PC-3 (cell line): ENCODE results near the gene TMEM147. TPM values are rescaled to one million over a fixed set of nuclear protein-coding genes. Genes with fewer than 3 reads are reported as not detected.

ENCODE experiments used
- ATAC-seq: fragments of 200-7000 bp; cut with Tn5 transposase; 2 replicates; pipeline ENCODE4 v1.9.1; 2020; ENCODE audit warnings: mild to moderate bottlenecking, moderate library complexity
- BruUV-seq: library from RNA; stranded (reverse); fragments of 400-500 nt; replicated peaks from 2 replicates; lab custom pipeline; 2021; lab: Mats Ljungman, UMichigan
- CTCF ChIA-PET: fragments of 300-600 bp; sonication (Branson Sonifier 250); formaldehyde crosslinking; loops from one replicate; lab custom pipeline; 2022; ENCODE audit warnings: antibody characterized with exemption; lab: Charles Lee
- POLR2A ChIA-PET: fragments of 300-600 bp; sonication (Branson Sonifier 250); formaldehyde crosslinking; loops from one replicate; lab custom pipeline; 2022; ENCODE audit warnings: antibody characterized with exemption; ENCODE audit not compliant: unreplicated experiment; lab: Charles Lee
- DNase-seq: peaks from one replicate; pipeline ENCODE4 v3.0.0-alpha.2; 2015
- H2AFZ ChIP-seq: fragments of 300-600 bp; sonication (generic); 2 replicates; pipeline ENCODE4 v1.6.0; 2016; ENCODE audit warnings: antibody characterized with exemption, low read length
- H3F3A ChIP-seq: fragments of 300-600 bp; sonication (generic); one replicate; pipeline ENCODE4 v1.6.0; 2017; ENCODE audit warnings: antibody characterized with exemption, low read length, control low read depth, mild to moderate bottlenecking; ENCODE audit not compliant: unreplicated experiment
- H3K27ac ChIP-seq: fragments of 300-600 bp; sonication (generic); 2 replicates; pipeline ENCODE4 v1.5.1; 2016; ENCODE audit warnings: mild to moderate bottlenecking, low read length
- H3K27me3 ChIP-seq: fragments of 300-600 bp; sonication (generic); 2 replicates; pipeline ENCODE4 v1.6.1; 2016; ENCODE audit warnings: low read length, mixed read lengths
- H3K36me3 ChIP-seq: fragments of 300-600 bp; sonication (generic); 2 replicates; pipeline ENCODE4 v1.6.1; 2016; ENCODE audit warnings: low read depth, mixed run types, low read length, mixed read lengths
- H3K4me1 ChIP-seq: fragments of 300-600 bp; sonication (generic); 2 replicates; pipeline ENCODE4 v1.5.1; 2016; ENCODE audit warnings: low read length; ENCODE audit not compliant: insufficient read depth
- H3K4me2 ChIP-seq: fragments of 300-600 bp; sonication (generic); 2 replicates; pipeline ENCODE4 v1.6.0; 2016; ENCODE audit warnings: low read length
- H3K4me3 ChIP-seq: fragments of 300-600 bp; sonication (generic); 2 replicates; pipeline ENCODE4 v1.5.1; 2016; ENCODE audit warnings: mild to moderate bottlenecking, low read length, mixed read lengths
- H3K79me2 ChIP-seq: fragments of 300-600 bp; sonication (generic); 2 replicates; pipeline ENCODE4 v1.6.1; 2017; ENCODE audit warnings: low read length, mixed read lengths
- H3K9ac ChIP-seq: fragments of 300-600 bp; sonication (generic); 2 replicates; pipeline ENCODE4 v1.6.0; 2016; ENCODE audit warnings: mild to moderate bottlenecking, low read length
- H3K9me2 ChIP-seq: fragments of 300-600 bp; sonication (generic); replicated peaks from 2 replicates; pipeline ENCODE4 v1.6.1; 2016; ENCODE audit warnings: mixed run types, low read length, mixed read lengths
- H3K9me3 ChIP-seq: fragments of 300-600 bp; sonication (generic); 2 replicates; pipeline ENCODE4 v1.6.1; 2016; ENCODE audit warnings: low read length, mixed read lengths
- H4K20me1 ChIP-seq: fragments of 300-600 bp; sonication (generic); 2 replicates; pipeline ENCODE4 v1.6.1; 2016; ENCODE audit warnings: low read length, mixed read lengths
- EZH2 ChIP-seq: fragments of 300-600 bp; sonication (generic); IDR thresholded peaks from one replicate; pipeline ENCODE4 v1.6.1; 2017; ENCODE audit warnings: antibody characterized with exemption, mild to moderate bottlenecking, low read length; ENCODE audit not compliant: unreplicated experiment
- EZH2phosphoT487 ChIP-seq: fragments of 300-600 bp; sonication (generic); IDR thresholded peaks from 2 replicates; pipeline ENCODE4 v1.6.1; 2018; ENCODE audit warnings: mild to moderate bottlenecking, antibody characterized with exemption, low read length, borderline replicate concordance
- intact Hi-C: fragments of 100-400 bp; cut with micrococcal nuclease; formaldehyde crosslinking; loops from 2 replicates; pipeline ENCODE4 v1.9.0; 2023
- total RNA-seq: library from RNA; depleted of rRNA; stranded (reverse); fragments of >200 nt; gene quantifications from 2 replicates; pipeline ENCODE4 v1.2.3, GENCODE V29; 2014
- TF ChIP-seq, protein P1 (sequence below): fragments of 300-600 bp; sonication (generic); conservative IDR thresholded peaks from 2 replicates; pipeline ENCODE4 v1.5.1; 2017; ENCODE audit warnings: antibody characterized with exemption, low read depth, mild to moderate bottlenecking, low read length

Gene TMEM147
- total RNA-seq, 1 experiment from 2014 or later = 206 TPM

DNA sequence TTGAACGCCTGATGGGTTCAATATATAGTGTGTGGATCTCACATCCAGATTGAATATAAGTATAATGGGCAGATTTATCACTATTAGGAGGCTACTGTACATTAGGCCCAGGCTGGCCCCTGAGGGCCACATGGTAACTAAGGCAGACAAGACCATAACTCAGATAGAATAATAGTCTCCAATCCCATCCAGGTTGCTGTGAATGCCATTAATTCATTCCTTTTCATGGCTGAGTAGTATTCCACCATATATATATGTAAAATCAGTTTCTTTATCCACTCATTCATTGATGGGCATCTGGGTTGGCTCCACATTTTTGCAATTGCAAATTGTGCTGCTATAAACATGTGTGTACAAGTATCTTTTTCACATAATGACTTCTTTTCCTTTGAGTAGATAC is 32.5 kb downstream of the TMEM147 start:
- Histone ChIP-seq H3K4me1 (no peaks in the 10 kb centered on the region), H3F3A (no peaks in the 10 kb centered on the region), H3K9me3 (no peaks in the 10 kb centered on the region), H3K4me3 (no peak overlapping the region), H3K9ac (no peak overlapping the region), H3K27ac (no peak overlapping the region), H2AFZ (no peak overlapping the region), H3K4me2 (no peak overlapping the region), H3K36me3 (no peaks in the 10 kb centered on the region), H3K27me3 (no peaks in the 10 kb centered on the region), H3K79me2 (no peaks in the 10 kb centered on the region), H4K20me1 (no peaks in the 10 kb centered on the region), H3K9me2 (no peaks in the 10 kb centered on the region)
- intact Hi-C loops = no loop called here
- no peak for TF ChIP-seq EZH2
- no peak for TF ChIP-seq EZH2phosphoT487
- TF ChIP-seq, protein P1, sequence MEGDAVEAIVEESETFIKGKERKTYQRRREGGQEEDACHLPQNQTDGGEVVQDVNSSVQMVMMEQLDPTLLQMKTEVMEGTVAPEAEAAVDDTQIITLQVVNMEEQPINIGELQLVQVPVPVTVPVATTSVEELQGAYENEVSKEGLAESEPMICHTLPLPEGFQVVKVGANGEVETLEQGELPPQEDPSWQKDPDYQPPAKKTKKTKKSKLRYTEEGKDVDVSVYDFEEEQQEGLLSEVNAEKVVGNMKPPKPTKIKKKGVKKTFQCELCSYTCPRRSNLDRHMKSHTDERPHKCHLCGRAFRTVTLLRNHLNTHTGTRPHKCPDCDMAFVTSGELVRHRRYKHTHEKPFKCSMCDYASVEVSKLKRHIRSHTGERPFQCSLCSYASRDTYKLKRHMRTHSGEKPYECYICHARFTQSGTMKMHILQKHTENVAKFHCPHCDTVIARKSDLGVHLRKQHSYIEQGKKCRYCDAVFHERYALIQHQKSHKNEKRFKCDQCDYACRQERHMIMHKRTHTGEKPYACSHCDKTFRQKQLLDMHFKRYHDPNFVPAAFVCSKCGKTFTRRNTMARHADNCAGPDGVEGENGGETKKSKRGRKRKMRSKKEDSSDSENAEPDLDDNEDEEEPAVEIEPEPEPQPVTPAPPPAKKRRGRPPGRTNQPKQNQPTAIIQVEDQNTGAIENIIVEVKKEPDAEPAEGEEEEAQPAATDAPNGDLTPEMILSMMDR = no peak
- no peak for DNase-seq
- ATAC-seq = no peak
- CTCF ChIA-PET = no interaction called here
- BruUV-seq = no TSS peak
- POLR2A ChIA-PET = no interaction called here

DNA sequence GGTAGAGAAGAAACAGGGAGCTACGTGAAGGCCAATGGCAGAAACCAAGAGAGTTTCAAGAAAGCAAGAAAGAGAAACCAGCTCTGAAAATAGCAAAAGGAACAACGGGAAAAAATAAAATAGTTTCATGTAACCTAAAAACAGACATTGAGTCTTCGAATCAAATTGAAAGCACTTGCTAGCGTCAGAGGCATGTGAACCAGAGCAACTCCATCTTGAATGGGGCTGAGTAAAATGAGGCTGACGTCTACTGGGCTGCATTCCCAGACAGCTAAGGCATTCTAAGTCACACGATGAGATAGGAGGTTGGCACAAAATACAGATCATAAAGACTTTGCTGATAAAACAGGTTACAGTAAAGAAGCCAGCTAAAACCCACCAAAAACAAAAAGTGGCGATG is 33.3 kb downstream of the TMEM147 start:
- Histone ChIP-seq H3F3A (no peaks in the 10 kb centered on the region), H3K27ac (no peak overlapping the region), H3K4me1 (no peaks in the 10 kb centered on the region), H3K9me2 (no peaks in the 10 kb centered on the region), H3K79me2 (no peaks in the 10 kb centered on the region), H3K4me3 (no peak overlapping the region), H4K20me1 (no peaks in the 10 kb centered on the region), H2AFZ (no peak overlapping the region), H3K27me3 (no peaks in the 10 kb centered on the region), H3K9ac (no peak overlapping the region), H3K36me3 (no peaks in the 10 kb centered on the region), H3K4me2 (no peak overlapping the region), H3K9me3 (no peaks in the 10 kb centered on the region)
- intact Hi-C loops = no loop called here
- CTCF ChIA-PET = no interaction called here
- TF ChIP-seq, protein P1 = no peak
- DNase-seq = no peak
- POLR2A ChIA-PET = no interaction called here
- no peak for ATAC-seq
- no TSS peak for BruUV-seq

DNA sequence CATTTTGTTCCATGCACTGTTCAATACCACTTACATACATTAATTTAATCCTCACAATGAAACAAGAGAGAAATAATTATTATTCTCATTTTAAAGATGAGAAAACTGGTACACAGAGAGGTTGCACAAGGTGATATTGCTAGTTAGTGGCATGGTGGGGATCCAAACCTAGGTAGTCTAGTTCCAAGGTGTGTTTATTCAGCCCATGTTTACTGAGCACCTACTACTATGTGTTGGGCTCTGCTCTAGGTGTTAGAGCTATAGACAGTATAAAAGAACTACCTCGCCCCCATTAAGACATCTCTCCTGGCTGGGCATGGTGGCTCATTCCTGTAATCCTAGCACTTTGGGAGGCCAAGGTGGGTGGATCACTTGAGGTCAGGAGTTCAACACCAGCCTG is 37.3 kb downstream of the TMEM147 start:
- ChIA-PET POLR2A (no interaction called here), CTCF (no interaction called here)
- H3K27me3 ChIP-seq = no peaks in the 10 kb centered on the region
- ATAC-seq = no peak
- no TSS peak for BruUV-seq
- no peak overlapping the region for H3K4me2 ChIP-seq
- intact Hi-C loops = no loop called here
- H3K9me2 ChIP-seq = no peaks in the 10 kb centered on the region
- no peaks in the 10 kb centered on the region for H3F3A ChIP-seq
- no peak overlapping the region for H3K9ac ChIP-seq
- H3K4me3 ChIP-seq = no peak overlapping the region
- no peaks in the 10 kb centered on the region for H4K20me1 ChIP-seq
- H3K79me2 ChIP-seq = no peaks in the 10 kb centered on the region
- no peaks in the 10 kb centered on the region for H3K36me3 ChIP-seq
- TF ChIP-seq, protein P1 = no peak
- H3K9me3 ChIP-seq = no peaks in the 10 kb centered on the region
- no peaks in the 10 kb centered on the region for H3K4me1 ChIP-seq
- no peak overlapping the region for H2AFZ ChIP-seq
- H3K27ac ChIP-seq = no peak overlapping the region
- no peak for DNase-seq
